Measurements from ENCODE around the gene LPP.

The LPP gene

GRCh38 chr3:188877381-188877780 is 723.4 kb downstream of the LPP start:
- DNase-seq (ENCODE audit: low spot score) = no peak

GRCh38 chr3:188878076-188878475 is 724.1 kb downstream of the LPP start:
- DNase-seq (ENCODE audit: low spot score) = no peak

- DNase-seq (ENCODE audit: low spot score) = no peak
Observed at GRCh38 chr3:188881954-188882641, 728.1 kb downstream of the LPP start.

GRCh38 chr3:188884299-188885043 is 730.5 kb downstream of the LPP start:
- no peak for DNase-seq (ENCODE audit: low spot score)

- DNase-seq (ENCODE audit: low spot score) = no peak
Observed at GRCh38 chr3:188888321-188889053, 734.5 kb downstream of the LPP start.

- DNase-seq (ENCODE audit: low spot score) = no peak
Observed at GRCh38 chr3:188889054-188889491, 735.1 kb downstream of the LPP start.

GRCh38 chr3:188890572-188891270 is 736.8 kb downstream of the LPP start:
- DNase-seq (ENCODE audit: low spot score) = no peak

- no peak for DNase-seq (ENCODE audit: low spot score)
Observed at GRCh38 chr3:188899881-188900280, 745.9 kb downstream of the LPP start.

- no peak for DNase-seq (ENCODE audit: low spot score)
Observed at GRCh38 chr3:188900421-188900951, 746.5 kb downstream of the LPP start.

- no peak for DNase-seq (ENCODE audit: low spot score)
Observed at GRCh38 chr3:188901126-188901525, 747.2 kb downstream of the LPP start.

- no peak for DNase-seq (ENCODE audit: low spot score)
Observed at GRCh38 chr3:188901671-188902287, 747.8 kb downstream of the LPP start.

GRCh38 chr3:188904670-188905069 is 750.7 kb downstream of the LPP start:
- DNase-seq (ENCODE audit: low spot score) = no peak

- DNase-seq (ENCODE audit: low spot score) = no peak
Observed at GRCh38 chr3:188905547-188905946, 751.6 kb downstream of the LPP start.

- DNase-seq (ENCODE audit: low spot score) = no peak
Observed at GRCh38 chr3:188906236-188906635, 752.3 kb downstream of the LPP start.

GRCh38 chr3:188908002-188908850 is 754.3 kb downstream of the LPP start:
- DNase-seq (ENCODE audit: low spot score) = no peak

- DNase-seq (ENCODE audit: low spot score) = no peak
Observed at GRCh38 chr3:188911026-188911850, 757.3 kb downstream of the LPP start.

- DNase-seq (ENCODE audit: low spot score) = no peak
Observed at GRCh38 chr3:188913084-188913483, 759.1 kb downstream of the LPP start.

GRCh38 chr3:188914552-188914951 is 760.6 kb downstream of the LPP start:
- no peak for DNase-seq (ENCODE audit: low spot score)

- DNase-seq (ENCODE audit: low spot score) = no peak
Observed at GRCh38 chr3:188915127-188915526, 761.2 kb downstream of the LPP start.

- no peak for DNase-seq (ENCODE audit: low spot score)
Observed at GRCh38 chr3:188916934-188917401, 763.0 kb downstream of the LPP start.

Data from left forelimb (tissue), 1 donor.